ENCODE data around the gene TDG. TPM values are rescaled to one million over a fixed set of nuclear protein-coding genes. Genes with fewer than 3 reads are reported as not detected.
"Not testable (repeated sequence)": the region's sequence is repeated elsewhere in the genome, so short reads cannot be mapped to it uniquely, and the experiment has no call there.

Gene TDG
- total and polyA plus RNA-seq, 8 donors = 5.8 to 13.8 (median 9.3) TPM

DNA sequence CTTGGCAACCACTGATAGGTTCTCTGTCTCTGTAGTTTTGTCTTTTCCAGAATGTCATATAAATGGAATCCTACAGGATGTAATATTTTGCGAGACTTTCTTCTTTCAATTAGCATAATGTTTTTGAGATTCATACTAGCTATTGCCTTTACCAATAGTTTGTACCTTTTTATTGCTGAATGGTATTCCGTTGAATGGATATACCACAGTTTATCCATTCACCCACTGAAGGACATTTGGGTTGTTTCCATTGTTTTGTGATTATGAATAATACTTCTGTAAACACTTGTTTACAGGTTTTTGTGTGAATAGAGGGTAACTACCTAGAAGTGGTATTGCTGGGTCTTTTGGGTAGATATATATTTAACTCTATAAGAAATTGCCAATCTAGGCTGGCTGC is 58.0 kb downstream of the TDG start:
- Histone ChIP-seq H3K4me3 (no peak overlapping the region), H3K4me1 (no peaks in the 10 kb centered on the region), H3K27me3 (no peaks in the 10 kb centered on the region), H3K27ac (no peak overlapping the region), H3K9me3 (no peaks in the 10 kb centered on the region), H3K36me3 (no peaks in the 10 kb centered on the region)
- DNase-seq (no peak), ATAC-seq (no peak), FAIRE-seq (no peak)
- intact Hi-C loops (cut with DNase I) = no loop called here
- TF ChIP-seq CTCF (IDR thresholded peaks at IDR 0.05) = no peak
- WGBS, 2 donors = 52 to 74% methylated on average over 2 of the region's 2 CpGs

DNA sequence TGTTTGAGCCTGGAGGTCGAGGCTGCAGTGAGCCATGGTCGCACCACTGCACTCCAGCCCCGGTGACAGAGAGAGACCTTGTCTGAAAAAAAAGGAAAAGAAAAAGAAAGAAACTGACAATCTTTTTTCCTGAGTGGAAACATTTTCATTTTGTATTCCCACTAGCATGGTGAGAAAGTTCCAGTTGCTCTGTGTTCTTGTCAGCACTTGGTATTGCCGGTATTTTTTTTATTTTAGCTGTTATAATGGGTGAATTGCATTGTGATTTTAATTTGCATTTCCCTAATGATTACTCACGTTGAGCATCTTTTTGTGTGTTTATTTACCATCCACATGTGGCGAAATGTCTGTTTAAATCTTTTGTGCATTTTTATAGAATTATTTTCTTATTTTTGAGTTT is 58.7 kb downstream of the TDG start:
- no peak for TF ChIP-seq CTCF (IDR thresholded peaks at IDR 0.05)
- Histone ChIP-seq H3K27ac (no peak overlapping the region), H3K4me1 (no peaks in the 10 kb centered on the region), H3K9me3 (no peaks in the 10 kb centered on the region), H3K27me3 (no peaks in the 10 kb centered on the region), H3K4me3 (no peak overlapping the region), H3K36me3 (no peaks in the 10 kb centered on the region)
- intact Hi-C loops (cut with DNase I) = no loop called here
- 86 to 92% methylated on average over 6 of the region's 6 CpGs for WGBS, 2 donors
- FAIRE-seq (no peak), ATAC-seq (no peak), DNase-seq (no peak)

GRCh38 chr12:104025771-104026170 is 60.1 kb downstream of the TDG start:
- 91 to 98% methylated on average over 2 of the region's 2 CpGs for whole genome bisulfite sequencing, 2 donors
- Histone ChIP-seq H3K4me1 (no peaks in the 10 kb centered on the region), H3K4me3 (no peak overlapping the region), H3K9me3 (no peaks in the 10 kb centered on the region), H3K36me3 (no peaks in the 10 kb centered on the region), H3K27me3 (no peaks in the 10 kb centered on the region), H3K27ac (no peak overlapping the region)
- intact Hi-C loops (cut with DNase I) = no loop called here
- TF ChIP-seq CTCF (IDR thresholded peaks at IDR 0.05) = no peak
- ATAC-seq = no peak
- DNase-seq = no peak
- FAIRE-seq = no peak

DNA sequence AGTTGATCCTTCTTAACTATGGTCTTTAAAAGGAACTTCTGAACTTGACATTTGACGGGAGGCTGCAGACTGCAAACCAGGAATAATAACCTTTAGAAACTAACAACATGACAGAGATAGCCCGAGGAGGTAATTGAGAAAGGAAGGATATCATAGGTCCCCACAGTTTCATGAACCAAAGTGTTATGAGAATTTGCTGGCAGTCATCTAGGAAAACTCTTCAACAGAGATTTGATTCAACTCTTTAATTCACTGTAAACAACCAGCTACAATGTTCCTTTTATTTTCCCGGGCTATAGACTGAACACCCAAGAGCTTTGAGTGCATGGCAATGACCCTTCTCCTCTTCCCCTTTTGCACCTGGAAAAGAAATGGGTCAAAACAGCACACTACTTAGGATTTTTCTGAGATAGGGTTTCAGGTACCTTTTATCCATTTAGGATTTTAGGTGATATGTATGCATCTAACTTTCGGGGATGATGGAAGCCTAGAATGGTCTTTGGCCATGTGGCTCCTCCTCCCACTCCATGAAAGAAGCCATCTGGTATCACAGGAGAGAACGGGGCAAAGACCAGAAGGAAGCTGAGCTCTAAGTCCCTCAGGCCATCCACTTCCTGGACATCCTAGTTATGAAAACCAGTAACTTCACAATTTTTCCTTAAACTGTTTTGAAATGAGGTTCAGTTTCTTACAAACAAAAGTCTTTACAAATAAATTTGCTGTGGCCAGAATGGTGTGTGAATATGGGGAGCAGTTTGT is 61.3 kb downstream of the TDG start:
- intact Hi-C loops (cut with DNase I) = no loop called here
- DNase-seq (no peak), ATAC-seq (no peak), FAIRE-seq (no peak)
- Histone ChIP-seq H3K27ac (no peak overlapping the region), H3K27me3 (no peaks in the 10 kb centered on the region), H3K4me1 (no peaks in the 10 kb centered on the region), H3K4me3 (no peak overlapping the region), H3K9me3 (no peaks in the 10 kb centered on the region), H3K36me3 (no peaks in the 10 kb centered on the region)
- WGBS, 2 donors = 64 to 66% methylated on average over 5 of the region's 5 CpGs
- TF ChIP-seq CTCF (IDR thresholded peaks at IDR 0.05) = no peak

DNA sequence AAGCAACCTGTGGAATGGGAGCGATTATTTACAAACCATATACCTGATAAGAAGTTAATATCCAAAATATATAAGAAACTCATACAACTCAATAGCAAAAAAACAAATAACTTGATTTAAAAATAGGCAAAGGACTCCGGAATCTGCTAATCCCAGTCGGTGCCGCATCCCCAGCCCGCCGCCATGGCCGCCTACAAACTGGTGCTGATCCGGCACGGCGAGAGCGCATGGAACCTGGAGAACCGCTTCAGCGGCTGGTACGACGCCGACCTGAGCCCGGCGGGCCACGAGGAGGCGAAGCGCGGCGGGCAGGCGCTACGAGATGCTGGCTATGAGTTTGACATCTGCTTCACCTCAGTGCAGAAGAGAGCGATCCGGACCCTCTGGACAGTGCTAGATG is 64.9 kb downstream of the TDG start:
- FAIRE-seq; H3K27me3 ChIP-seq; intact Hi-C loops (cut with DNase I); H3K4me3 ChIP-seq; H3K9me3 ChIP-seq; H3K4me1 ChIP-seq; DNase-seq; H3K36me3 ChIP-seq; H3K27ac ChIP-seq: not testable (repeated sequence)
- peak in 2 of 4 donors; percentile 26 to 51 for ATAC-seq
- 81 to 91% methylated on average over 7 to 10 of the region's 27 CpGs for WGBS, 2 donors

GRCh38 chr12:104036143-104036542 is 70.5 kb downstream of the TDG start:
- DNase-seq; H3K9me3 ChIP-seq; FAIRE-seq; H3K4me1 ChIP-seq; H3K4me3 ChIP-seq; H3K27ac ChIP-seq; intact Hi-C loops (cut with DNase I); H3K36me3 ChIP-seq; ATAC-seq; H3K27me3 ChIP-seq: not testable (repeated sequence)
- 74 to 84% methylated on average over 2 of the region's 2 CpGs for WGBS, 2 donors

Data from pancreas (tissue), 10 donors.